Stimulated activated CD8-positive, alpha-beta memory T cell treated with anti-CD3 and anti-CD28 coated beads, Interleukin-12 subunit alpha, Interleukin-12 subunit beta, amount 100 ng/mL, for 1 hour (primary cell): ENCODE measurements around the gene PPFIBP2.
"Not testable (repeated sequence)": the region's sequence is repeated elsewhere in the genome, so short reads cannot be mapped to it uniquely, and the experiment has no call there.

ENCODE experiments used
- DNase-seq: peaks from one replicate; pipeline ENCODE4 v3.0.0-alpha.2; 2020; ENCODE audit warnings: low read depth

The PPFIBP2 gene

DNA sequence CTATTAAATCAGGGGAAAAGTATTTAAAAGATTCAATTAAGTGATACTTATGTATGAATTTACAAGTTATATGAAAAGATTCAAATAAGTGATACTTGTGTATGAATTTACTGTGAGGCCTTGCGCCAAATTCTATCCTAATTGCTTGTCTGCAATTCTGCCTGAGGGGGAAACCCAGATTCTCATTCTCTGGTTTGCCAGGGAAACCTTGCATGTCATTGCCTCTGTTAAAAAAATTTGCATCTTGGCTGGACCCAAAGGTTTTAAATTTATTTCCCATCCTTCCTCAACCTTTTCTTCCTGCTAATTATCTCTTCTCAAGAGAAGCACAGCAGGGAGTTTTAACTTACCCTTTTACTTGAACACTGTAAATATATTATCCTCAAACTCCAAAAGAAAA is 14.7 kb upstream of the PPFIBP2 start:
- no peak for DNase-seq

DNA sequence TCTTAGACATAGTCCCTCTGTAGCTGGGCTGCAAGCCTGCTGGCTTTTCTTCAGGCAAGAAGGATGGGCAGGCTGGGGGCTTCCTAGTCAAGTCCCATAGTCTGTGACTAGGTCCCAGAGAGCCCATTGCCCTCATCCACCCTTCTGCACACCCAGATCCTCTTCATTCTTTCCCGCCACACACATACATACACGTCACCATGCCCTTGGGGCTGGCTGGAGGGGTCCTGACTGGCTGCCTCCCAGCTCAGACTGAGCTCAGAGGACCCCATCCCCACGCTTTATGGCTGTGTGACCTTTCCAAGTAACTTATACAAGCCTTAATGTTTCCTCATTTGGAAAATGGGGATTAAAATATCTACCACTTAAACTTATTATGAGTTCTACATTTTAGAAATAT is 13.5 kb upstream of the PPFIBP2 start:
- DNase-seq, result no peak

DNA sequence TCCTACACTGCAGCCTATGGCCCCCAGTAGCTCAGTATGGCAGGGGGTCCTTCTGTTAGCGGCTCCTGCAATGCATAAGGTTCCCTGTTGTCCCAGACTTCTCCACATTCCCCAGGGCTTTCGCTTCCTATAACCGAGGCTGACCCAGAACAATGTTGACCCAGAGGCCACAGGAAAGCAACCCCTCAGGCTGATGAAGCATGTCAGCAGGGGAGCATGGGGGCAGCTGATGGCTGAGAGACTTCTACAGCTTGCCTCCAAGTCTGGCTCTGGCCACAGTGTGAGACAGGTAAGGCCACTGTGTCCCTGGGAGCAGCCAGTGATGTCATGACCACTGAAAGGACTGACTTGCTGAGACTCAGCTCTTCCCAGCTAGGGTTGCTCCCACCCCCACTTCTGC is 12.5 kb upstream of the PPFIBP2 start:
- no peak for DNase-seq

DNA sequence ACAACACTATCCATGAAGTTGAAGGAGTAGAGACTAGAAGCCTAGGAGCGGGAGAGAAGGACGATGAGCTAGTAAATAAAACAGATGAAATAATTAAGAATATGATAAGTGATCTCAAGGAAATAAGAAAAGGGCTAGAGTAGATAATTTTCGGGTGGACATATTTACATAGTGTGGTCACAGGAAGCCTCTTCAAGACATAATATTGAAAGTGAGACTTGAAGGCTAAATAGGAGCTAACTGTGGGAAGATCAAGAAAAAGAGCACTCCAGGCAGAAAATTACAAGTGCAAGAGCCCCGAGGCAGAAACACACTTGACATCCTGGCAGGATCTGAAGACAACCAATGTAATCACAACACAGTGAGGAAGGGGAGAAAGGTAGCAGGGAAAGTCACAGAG is 11.9 kb upstream of the PPFIBP2 start:
- DNase-seq, result no peak

DNA sequence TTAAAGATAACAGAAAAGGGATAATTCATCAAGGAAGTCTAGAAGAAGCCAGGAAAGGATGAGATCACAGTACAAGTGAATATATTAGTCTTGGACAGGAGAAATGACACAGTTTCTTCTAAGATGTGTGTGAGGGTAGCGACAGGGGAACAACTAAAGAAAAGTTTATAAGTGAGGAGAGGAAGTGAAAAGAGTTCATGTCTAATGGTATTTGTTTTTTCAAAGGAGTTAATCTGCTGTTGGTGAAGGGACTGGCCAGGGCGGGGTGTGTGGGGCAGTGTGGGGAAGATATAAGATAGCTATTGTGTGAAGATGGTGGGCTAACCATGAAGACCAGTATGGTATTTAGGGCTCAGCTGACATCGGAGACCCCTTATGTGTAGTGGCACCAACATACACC is 7.6 kb upstream of the PPFIBP2 start:
- no peak for DNase-seq

DNA sequence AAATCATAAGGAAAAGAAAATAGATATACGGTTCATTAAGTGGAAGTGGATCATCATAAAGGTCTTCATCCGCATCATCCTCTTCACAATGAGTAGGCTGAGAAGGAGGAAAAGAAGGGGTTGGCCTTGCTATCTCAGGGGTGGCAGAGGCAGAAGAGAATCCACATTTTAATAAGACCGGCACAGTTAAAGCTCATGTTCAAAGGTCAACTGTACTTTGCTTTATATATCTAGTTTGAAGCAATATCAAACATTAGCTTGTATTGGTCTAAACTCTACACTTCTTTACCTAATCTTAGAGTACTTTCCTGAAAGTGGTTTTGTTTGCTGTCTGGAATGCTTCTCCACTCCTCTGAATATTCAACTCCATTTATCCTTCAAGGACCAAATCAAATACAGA is 5.7 kb upstream of the PPFIBP2 start:
- DNase-seq, result no peak

DNA sequence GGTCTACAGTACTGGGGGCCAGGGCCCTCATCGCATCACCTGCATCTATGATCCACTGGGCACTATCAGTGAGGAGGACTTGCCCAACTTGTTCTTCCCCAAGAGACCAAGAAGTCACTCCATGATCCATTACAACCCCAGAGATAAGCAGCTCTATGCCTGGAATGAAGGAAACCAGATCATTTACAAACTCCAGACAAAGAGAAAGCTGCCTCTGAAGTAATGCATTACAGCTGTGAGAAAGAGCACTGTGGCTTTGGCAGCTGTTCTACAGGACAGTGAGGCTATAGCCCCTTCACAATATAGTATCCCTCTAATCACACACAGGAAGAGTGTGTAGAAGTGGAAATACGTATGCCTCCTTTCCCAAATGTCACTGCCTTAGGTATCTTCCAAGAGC is 3.8 kb upstream of the PPFIBP2 start:
- DNase-seq, result no peak

DNA sequence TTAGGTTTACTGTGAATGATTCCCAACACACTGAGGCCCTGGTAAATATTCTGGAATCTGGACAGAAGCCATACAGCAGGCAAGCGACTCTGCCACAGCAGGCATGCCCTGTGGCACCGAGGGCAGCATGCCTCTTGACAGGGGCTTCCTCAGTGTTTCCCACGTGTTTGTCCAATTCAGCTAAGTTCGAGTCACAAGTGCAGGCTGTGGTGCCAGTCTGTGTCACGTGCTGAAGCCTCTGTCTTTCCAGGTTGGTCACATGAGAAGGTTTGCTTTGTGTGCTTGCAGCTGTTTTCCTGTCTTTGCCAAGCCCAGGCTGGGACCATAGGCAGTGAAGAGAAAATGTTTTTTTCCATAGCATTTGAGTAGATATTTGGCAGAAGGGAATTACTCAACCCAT is 2.4 kb upstream of the PPFIBP2 start:
- DNase-seq, result no peak

DNA sequence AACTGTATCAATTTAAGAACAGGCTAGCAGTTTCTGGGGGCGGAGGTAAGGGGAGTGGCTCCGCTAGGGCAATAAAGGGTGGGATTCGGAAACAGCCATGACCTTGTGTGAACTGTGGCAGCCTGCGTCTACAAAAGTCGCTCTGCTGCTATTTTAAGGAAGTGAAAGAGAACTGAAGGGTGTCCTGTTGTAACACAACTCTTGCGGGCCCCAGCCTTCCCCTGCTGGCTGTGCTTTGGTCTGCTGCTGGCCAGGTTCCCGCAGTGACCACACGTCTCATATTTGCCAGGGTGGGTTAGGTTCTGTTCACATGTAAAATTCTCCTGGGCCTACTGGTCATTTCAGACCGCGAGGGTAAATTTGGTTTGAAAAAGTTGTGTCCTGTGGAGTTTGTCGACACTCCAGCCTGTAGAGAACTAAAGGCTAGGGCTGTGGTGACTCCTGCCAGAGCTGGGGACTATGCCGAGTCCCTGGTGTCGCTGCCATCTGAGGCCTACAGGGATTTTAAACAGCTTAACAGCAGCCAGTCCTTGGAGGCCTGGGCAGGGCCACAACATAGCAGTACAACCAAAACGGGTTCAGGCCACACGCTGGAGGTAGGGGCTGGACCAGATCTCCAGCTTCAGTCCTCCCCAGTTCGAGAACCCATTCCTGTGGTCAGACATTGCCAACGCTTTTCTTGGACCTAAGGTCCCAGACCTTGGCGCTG is 1.1 kb upstream of the PPFIBP2 start:
- no peak for DNase-seq

DNA sequence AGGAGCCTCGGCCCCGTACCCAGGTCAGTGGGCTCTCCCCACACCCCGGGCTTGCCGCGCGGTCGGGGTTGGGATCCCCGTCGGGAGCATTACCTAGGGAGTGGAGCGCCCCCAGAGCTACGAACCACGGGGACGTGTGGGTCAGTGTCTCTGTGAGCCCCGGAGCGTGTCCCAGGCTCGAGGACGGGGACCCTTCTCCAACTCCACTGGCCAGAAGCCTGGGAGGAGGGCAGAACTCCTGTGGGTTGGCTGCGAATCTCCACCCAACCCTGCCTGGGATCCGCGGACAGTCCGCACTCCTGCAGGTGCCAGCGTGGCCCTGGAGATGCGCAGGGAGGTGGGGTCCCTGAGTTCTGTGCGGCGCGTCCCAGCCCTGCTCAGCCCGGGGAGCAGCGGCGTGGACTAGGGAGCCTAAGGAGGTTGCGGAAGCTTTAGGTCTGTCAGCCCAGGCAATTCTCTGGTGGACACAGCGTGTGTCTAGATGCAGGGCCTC is 346 bp downstream of the PPFIBP2 start:
- DNase-seq, result no peak

DNA sequence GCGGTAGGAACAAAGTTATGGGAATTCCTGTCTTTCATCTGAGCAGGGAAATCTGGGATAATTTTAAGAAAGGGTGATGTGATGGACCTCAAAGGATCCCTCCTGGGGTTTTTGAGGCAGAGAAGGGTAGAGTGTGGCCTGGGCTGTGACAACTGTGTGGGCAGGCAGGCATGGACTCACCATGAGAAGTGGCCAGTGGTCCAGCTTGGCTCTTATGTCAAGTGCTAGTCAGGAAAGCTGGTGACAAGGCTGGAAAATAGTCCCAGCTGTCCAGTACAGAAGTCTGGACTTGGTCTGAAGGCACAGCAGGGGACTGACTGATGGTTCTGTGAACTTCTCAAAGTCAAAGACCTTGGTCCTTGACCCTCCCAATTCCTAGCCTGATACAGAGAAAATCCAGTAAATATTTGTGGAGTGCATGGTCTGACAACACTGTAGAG is 1.7 kb downstream of the PPFIBP2 start:
- no peak for DNase-seq

DNA sequence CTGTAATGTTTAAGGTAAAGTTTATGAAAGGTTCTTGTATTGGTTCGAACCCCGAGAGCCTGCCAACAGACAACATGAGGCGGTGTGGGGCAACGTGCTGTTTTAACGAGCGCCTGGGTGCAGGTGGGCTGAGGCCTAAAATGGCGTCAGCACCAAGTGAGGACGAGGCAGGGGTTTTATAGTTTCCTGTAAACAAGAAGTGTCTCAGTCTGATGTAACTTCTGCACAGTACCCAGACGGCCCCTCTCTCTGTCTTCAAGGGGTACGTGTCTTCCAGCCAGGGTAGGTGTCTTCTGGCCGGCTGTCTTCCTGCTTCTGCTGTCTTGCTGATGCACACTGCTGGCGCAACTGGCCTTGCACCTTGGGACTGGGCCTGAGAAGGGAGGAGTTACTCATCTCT is 2.7 kb downstream of the PPFIBP2 start:
- DNase-seq, result no peak

DNA sequence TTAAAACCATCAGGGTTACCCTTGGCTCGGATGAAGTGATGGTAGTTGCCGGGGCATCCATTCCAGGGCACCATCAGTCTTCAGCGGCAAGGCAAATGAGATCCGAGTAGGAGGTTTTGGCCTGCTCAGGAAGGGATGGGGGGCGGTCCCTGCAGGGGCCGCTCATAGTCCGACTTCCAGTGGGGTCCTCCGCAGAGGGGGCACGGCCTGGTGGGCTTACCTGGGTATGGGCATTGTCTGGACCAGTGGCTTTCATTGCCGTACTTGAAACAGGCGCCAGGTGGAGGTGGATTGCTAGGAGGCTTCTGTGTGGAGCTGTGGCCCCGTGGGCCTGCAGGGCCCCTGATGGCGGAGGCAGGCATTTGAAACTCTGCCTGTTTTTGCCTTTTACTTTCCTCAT is 3.9 kb downstream of the PPFIBP2 start:
- not testable (repeated sequence) for DNase-seq

DNA sequence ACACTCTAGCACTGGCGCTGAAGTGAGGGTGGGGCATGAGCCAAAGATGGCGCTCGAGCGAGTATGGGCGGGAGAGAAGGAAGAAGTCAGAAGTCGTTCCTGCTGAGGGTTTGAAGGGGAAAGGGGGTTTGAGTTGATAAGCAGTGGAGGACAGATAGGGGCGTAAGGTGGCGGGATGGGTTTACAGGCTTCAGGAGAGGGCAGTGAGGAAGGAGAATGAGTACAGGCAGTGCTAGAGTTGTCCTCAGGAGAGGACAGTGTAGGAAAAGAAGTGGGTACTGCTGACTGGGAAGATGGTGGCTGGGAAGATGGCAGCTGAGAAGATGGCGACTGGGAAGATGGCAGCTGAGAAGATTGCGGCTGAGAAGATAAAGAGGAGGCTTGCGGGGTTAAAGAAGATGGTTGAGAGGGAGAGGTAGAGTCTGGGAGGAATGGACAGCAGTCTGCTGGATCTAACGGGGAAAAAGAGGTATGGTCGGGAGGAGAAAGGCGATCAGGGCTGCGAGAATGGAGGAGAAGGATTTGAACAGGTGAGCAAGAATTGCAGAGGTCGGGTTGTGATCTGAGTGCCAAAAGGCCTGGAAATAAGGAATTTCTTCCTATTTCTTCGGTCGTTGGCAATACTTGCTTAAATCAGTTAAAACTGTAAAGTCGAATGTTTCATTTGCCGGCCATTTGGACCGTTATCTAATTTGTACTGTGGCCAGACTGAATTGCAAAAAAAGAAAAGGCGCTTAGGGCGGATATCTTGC is 5.2 kb downstream of the PPFIBP2 start:
- no peak for DNase-seq

DNA sequence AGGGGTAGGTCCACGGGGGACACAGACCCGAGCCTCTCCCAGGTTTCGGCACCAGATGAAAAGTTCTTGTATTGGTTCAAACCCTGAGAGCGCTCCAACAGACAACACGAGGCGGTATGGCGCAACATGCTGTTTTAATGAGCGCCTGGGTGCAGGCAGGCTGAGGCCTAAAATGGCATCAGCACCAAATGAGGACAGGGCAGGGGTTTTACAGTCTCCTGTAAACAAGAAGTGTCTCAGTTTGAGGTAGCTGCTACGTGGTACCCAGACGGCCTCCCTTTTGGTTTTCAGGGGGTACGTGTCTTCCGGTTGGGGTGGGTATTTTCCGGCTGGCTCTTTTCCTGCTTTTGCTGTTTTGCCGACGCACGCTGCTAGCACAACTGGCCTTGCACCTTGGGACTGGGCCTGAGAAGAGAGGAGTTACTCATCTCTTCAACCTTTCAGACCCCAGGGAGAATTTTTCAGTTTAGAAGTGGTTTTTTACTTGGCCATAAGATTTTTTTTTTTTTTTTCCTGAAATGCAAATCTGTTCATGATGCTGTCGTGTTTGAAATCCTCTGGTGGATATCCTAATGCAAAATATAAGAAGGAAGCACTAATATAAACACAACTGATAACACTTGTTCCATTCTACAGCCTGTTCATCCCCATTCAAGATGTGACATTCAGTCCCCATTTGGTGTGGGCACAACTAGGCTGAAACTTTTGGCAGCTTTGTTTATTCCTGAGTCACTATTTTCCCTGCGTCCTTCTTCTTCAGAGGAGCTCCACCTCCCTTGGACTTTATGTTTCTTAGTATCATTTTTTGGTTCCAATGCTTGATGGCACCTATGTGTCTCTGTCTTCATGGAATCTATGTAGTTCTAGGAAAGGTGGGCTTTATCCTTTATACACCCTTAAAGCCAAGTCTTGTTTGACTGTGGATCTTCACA is 6.5 kb downstream of the PPFIBP2 start:
- DNase-seq, result no peak

DNA sequence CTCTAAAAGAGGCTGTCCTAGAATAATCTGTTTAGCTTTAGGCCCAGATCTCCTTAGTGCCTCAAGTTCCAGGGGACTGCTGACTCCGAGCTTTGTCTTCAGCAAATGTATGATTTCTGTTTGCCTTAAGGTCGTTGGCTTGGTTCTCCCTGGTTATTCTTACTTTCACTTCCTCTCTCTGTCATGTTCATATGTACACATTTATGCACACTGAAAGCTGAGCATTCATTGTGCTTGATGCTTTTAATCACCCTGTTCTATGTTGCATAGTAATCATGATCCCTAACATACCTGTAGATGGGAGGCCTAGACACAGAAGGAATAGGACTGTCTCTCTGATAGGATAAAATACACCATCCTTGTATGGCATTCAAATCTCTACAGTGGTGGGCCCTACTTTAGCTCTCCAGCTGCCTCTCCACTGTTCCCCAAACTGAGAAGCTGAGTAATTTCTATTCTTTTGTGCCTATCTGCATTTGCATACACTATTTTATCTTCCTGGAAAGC is 7.2 kb downstream of the PPFIBP2 start:
- no peak for DNase-seq

DNA sequence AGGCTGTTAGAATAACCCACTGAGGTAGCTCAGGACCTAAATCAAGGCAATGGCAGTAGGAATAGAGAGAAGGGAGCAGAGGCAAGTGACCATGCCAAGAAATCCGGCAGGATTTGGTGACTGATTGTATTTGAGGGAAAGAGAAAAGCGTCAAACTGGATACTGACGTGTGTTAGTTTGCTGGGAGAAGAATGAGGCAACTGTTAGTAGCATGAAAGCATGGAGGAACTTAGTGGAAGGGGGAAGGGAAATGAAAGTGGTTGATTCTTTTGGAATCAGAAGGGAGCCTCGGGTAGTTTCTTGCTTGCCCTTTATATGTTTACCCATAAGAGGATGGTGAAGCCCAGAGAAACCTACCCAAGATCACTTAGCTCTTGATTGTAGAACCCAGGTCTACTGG is 8.3 kb downstream of the PPFIBP2 start:
- no peak for DNase-seq

DNA sequence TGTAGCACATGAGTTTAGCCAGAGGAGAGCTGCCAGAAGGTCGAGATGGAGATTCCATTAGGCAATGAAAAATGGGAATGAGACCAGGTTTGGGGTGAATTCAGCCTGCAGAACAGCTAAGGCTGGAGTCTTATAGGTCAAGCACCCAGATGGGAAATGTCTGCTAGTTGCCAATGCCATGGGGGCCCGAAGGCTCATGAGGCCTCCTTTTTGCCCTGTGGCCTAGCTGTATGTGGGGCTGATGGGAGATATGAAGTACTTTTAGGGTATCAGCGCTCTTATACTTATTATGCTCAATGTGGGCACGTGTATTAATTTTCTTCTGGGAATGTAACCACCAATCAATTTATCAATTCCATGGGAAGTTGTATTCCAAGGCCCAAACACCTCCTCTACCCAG is 8.7 kb downstream of the PPFIBP2 start:
- no peak for DNase-seq

DNA sequence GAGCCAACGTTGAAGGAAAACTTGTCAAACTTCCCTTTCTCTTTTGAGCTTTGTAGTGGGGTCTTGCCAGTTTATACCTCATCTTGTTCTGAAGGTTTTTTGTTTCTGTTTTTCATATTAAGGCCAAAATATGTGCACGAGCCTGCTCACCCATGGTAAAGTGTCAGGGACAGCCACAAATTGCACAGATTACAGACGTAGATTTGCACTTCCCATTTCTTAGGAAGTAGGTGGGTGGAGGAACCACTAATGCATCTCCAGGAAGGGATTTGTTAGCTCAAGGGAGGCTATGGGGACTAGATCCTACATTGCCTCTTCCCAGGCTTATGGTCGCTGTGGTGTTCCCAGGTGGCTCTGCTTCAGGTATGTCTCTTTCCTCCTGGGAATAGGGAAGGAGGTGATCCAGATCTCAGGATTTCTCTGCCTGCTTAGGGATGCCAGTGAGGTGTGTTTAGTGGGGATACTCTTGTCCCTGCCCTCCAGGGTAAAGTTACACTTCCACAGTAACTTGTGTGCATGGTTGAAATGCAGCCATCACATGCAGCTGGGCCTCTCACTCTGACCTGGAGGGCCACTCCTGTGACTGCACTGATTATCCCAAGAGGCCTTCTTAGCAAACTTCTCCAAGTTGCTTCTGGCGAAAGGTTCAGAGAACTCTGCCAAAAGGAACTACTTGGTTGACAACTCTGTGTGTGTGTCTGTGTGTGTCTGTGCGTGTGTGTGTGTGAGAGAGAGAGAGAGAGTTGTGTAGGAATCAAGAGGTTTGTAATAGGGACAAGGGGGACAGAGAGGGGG is 9.8 kb downstream of the PPFIBP2 start:
- no peak for DNase-seq

DNA sequence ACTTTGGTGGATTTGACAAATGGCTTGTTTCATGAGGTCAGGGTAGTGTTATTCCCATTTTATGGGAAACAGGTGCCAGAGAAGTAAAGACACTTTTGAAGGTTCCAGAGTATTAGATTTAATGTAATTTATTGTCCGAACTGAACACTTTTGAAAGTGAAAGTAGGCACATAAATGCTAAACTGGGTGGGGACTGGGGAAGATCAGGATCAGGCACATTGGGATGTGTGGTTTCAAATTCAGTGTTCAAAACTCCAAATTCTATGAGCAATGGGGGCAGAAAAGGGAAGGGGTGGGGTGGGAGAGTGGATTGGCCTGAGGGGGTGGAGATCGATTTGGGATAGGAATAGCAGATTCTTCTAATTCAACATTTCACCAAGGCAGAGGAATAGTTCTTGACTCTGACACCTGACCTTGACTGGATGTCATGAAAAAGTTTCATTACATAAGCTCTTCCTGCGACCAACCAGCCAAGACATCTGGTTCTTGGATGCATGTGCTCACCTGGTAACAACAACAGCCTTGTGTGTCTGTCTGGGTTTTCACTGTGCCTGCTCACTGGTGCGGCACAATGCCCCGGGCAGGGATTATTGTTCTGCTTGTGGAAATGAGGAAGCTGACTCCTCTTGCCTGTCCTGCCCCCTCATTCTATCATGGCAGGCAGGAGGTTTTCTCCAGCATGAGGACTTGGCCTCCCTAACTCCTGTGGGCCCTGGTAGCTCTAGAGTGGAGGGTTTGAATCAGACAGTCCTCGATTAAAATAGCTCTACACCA is 10.8 kb downstream of the PPFIBP2 start:
- no peak for DNase-seq

DNA sequence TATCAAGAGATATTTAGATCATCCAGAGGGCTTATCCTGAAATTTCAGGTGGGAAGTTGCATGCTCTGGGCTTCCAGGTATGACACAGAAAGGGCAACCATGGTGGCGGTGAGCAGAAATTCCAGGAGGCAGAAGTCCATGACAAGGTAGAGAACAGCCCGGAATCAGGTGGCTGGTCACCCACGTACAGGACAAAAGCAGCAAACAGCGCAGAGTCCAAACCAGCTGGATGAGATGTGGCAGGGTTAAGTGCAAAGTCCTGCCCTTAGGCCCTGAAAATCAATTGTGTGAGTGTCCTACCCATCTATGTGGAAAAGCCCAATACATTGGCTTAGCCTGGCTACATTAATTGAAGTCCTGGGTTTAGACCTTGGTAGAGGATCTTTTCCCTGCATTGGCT is 11.6 kb downstream of the PPFIBP2 start:
- no peak for DNase-seq
